T-helper 1 cell (primary cell): Measurements from ENCODE around the gene PTPRN.
"Not testable (repeated sequence)": the region's sequence is repeated elsewhere in the genome, so short reads cannot be mapped to it uniquely, and the experiment has no call there.

ENCODE experiments used
- DNase-seq, 5 donors: peaks; one replicate each; pipeline ENCODE4 v3.0.0-alpha.2; 2012 to 2020

The PTPRN gene

DNA sequence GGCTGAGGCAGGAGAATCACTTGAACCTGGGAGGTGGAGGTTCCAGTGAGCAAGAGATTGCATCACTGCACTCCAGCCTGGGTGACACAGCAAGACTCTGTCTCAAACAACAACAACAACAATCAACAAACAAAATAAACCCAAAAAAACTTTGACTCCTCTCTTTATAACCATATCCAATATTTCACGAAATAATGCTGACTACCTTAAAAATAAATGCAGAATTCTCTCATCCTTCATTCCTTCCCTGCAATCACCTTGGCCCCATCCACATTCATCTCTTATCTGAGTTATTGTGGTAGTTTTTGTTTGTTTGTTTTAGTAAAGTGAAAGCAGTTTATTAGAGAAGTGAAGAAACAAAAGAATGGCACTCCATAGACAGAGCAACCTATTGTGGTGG is 3.2 kb downstream of the PTPRN start:
- DNase-seq = no peak

GRCh38 chr2:219304223-219304622 is 5.0 kb downstream of the PTPRN start:
- no peak for DNase-seq

GRCh38 chr2:219302412-219302968 is 6.7 kb downstream of the PTPRN start:
- DNase-seq = no peak

DNA sequence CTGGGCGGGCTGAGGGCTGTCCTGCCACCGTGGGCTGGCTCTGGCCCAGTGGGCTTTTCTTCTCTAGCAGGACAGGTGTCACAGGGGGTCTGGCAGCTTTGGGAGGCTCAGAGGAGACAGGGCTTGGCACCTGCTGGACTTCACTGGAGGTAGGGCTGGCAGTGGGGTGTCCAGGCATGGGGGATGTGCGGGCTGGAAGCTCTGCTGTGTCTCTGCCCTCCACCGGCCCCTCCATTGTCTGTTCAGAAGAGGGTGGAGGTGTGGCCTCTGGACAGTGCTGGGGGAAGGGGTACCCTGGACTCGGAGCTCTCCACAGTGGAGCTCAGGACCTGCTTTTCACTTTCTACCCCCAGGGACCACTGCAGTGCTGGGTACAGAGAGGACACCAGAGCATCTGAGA is 9.2 kb downstream of the PTPRN start:
- no peak for DNase-seq

GRCh38 chr2:219299372-219299760 is 9.8 kb downstream of the PTPRN start:
- DNase-seq = no peak

DNA sequence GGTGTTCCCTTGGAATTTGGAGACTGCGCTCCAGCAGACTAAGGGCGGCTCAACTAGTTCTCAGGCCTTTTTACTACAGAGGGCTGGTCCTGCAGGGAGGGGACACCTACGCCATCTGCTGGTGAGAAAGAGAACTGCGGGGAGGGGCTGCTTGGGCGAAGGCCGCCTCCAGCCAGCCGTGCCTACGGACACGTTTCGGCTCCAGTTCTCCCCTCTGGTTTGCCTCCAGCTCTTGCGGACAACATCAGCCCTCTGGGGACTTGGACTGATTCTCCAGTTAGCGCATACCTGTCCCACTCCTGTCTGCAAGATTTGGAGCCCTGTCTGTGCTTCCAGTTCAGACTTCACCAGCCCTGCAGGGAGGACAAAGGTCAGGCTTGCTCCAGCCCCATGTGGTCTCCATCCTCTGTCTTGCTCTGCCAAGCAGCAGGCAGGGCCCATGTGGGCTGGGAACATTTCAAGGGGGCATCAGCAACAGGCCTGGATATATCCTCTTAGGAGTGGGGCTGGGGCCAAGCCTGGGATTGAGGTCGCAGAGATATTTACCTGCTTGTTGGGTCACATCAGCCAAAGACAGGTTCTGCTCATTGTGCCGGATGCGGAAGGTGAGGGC is 10.3 kb downstream of the PTPRN start:
- DNase-seq = peak; percentile 63 to 84 (median 73)

GRCh38 chr2:219297766-219298456 is 11.3 kb downstream of the PTPRN start:
- no peak for DNase-seq

- DNase-seq = no peak
Observed at GRCh38 chr2:219296631-219297391, 12.4 kb downstream of the PTPRN start.

GRCh38 chr2:219296142-219296541 is 13.1 kb downstream of the PTPRN start:
- no peak for DNase-seq

- peak; percentile 75 to 89 (median 83) for DNase-seq
Observed at GRCh38 chr2:219294356-219295351, 14.5 kb downstream of the PTPRN start.

- DNase-seq = no peak
Observed at GRCh38 chr2:219293736-219294231, 15.4 kb downstream of the PTPRN start.

DNA sequence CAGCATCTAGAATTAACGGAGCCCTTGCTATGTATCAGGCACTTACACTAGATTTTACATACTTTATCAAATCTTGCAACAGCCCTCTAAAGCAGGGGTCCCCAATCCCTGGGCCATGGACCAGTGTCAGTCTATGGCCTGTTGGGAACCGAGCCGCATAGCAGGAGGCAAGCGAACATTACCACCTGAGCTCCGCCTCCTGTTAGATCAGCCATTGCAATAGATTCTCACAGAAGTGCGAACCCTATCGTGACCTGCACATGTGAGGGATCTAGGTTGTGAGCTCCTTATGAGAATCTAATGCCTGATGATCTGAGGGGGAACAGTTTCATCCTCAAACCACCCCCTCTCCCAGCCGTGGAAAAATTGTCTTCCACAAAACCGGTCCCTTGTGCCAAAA is 16.6 kb downstream of the PTPRN start:
- DNase-seq = no peak

- DNase-seq = no peak
Observed at GRCh38 chr2:219291910-219292490, 17.2 kb downstream of the PTPRN start.

DNA sequence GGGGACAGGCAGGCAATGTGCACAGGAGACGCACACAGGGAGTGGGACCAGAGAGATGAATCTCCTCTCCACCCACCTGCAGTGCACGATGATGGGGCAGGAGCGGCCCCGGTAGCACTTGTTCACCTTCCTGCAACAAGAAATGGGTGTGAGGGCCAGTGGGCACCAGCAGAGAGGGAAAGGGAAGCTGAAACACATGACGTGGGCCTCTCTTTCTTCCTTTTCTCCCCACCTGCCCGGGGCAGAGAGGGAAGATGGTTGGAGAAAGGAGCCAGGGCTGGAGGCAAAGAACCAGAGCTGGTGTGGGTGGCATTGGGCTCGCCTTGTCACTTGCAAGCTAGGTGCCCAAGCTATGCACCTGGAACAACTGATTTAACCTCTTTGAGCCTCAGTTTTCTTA is 17.8 kb downstream of the PTPRN start:
- DNase-seq = no peak

- no peak for DNase-seq
Observed at GRCh38 chr2:219290381-219291171, 18.6 kb downstream of the PTPRN start.

DNA sequence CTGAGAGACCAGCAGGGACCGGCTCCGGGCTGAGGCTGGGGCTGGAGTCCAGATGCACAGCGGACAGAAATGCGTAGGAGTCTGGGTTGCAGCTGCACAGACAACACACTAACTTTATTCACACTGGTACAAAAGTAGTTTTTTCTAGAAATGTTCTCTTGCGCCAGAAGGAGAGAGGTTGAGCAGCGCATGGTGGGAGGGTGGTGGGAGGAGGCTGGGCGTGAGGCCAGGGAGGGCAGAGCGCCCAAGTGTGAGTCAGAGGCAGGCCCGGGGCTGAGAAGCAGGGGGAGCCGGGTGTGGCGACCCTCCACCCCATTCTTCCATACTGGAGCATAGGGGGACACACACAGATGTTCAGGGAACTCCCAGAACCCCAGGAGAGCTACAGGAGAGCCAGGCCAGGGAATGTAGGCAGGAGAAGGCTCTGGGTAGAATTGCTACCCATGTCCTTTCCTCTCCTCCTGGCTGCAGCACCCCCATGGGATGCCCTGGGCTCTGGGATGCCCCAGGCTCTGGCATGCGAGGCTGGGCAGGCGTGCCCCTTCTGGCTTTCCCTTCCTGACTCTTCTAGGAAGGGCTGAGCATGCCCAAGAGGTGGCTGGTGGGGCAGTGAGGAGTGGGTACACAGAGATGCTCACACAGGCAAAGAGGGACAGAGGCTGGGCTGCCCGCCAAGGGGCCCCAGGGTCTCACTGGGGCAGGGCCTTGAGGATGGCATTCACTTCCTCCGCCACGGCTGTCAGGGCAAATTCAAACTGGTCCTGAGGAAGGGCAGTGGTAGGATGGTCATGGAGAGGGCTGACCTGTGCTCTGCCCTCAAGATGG is 19.5 kb downstream of the PTPRN start:
- DNase-seq = no peak

- no peak for DNase-seq
Observed at GRCh38 chr2:219289195-219289536, 20.0 kb downstream of the PTPRN start.

DNA sequence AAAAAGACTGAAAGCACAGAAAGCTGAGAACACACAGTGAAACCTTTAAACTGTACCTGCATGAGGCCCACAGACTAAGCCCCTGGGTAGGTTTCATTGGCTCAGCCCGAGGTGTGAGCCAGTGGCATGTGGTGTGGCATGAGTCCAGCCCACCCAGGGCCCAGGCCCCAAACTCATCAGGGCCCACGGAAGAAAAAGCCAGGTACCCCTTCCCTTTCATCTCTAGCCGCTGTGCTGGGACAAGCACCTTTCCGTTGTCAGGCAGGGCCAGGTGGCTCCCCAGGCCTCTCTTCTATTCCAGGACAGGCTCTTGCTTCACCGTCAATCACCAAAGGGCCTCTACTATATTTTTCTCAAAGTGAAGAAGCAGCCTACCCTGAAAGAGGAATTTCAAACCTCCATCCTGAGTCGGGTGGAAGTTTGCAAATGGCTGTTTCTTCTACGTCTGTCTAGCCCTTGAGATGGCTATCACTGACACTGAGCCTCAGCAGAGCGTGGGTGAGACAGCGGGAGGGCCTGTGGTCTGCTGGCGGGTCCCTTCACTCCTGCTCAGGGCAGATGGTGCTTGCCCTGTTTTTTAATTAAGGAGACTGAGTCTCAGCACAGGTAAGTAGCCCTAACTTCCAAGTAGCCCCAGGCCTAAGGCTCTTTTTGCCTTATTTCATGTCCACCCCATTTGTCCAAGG is 21.5 kb downstream of the PTPRN start:
- DNase-seq = no peak

DNA sequence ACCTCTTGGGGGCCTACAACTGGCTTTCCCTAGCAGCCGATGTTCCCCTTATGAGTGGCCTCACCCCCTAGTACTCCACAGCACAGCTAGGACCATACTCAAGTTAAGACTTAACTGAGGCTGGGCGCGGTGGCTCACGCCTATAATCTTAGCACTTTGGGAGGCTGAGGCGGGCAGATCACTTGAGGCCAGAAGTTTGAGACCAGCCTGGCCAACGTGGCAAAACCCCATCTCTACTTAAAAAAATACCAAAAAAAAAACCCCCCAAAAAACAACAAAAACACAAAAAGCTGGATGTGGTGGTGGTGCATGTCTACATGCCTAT is 22.1 kb downstream of the PTPRN start:
- DNase-seq = not testable (repeated sequence)
